CD4-positive, alpha-beta T cell treated with Interleukin-6 for 4 hours (primary cell): ENCODE measurements around the gene FOXN1.
A peak's percentile ranks its signal among the peaks of the same experiment; 100 is the strongest.

Experiments
- DNase-seq: peaks from one replicate; pipeline ENCODE4 v3.0.0-alpha.2; 2020; ENCODE audit warnings: mixed read lengths

The FOXN1 gene

DNA sequence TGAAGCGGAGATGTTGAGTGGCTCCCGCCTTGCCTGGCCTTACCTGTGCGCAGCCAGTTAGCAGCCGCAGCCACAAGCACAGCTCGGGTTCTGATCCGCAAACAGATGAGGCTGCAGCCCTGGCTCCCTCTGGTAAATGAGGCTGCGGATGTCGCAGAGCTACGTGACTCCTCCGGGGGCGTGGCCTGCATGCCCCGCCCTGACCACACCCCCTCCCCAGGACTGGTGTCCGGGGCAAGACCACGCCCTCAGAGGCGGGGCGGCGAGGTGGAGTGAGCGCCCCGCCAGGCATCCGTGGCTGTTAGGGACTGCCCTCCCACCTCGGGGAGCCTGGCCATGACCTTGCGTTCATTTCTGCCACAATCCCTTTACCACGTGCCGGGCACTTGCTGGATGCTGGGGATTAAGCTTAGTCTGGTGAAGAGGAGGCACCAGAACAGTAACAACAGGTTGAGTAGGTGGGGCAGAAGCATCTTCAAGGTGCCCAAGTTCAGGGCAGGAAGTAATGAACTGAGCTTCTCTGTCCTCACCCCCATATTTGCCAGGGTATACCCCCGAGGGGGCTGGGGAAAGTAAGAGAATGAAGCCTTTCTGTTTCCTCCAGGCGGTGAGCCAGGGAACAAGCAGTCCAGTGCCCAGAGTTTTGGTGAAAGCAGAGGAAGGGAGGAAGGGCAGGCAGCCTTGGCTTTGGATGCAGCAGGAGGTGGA lies 70.8 kb downstream of the FOXN1 start, which contains the start of gene ALDOC:
Gene ALDOC, minus strand, starts transcription at position 138 of the 708 bp plus-strand sequence. CDS start 1,363 bp downstream, outside the sequence.
- peak; percentile 100 for DNase-seq

DNA sequence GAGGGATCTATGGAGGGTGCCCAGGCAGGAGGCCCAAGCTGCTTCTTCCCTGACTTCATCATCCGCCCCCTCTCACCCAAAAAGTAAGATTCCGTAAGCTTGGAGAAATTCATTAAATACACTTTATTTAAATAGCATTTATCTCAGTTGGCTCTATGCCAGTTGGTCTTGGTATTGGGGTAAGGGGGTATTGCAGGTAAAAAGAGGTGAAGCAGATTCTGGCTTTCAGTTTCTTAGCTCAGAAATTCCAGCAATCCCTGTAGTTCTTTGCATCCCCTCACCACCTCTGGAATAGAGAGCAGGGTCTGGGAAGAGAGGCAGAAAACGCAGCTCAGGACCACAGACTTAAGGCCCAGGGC lies 71.3 kb downstream of the FOXN1 start:
- DNase-seq, result no peak

DNA sequence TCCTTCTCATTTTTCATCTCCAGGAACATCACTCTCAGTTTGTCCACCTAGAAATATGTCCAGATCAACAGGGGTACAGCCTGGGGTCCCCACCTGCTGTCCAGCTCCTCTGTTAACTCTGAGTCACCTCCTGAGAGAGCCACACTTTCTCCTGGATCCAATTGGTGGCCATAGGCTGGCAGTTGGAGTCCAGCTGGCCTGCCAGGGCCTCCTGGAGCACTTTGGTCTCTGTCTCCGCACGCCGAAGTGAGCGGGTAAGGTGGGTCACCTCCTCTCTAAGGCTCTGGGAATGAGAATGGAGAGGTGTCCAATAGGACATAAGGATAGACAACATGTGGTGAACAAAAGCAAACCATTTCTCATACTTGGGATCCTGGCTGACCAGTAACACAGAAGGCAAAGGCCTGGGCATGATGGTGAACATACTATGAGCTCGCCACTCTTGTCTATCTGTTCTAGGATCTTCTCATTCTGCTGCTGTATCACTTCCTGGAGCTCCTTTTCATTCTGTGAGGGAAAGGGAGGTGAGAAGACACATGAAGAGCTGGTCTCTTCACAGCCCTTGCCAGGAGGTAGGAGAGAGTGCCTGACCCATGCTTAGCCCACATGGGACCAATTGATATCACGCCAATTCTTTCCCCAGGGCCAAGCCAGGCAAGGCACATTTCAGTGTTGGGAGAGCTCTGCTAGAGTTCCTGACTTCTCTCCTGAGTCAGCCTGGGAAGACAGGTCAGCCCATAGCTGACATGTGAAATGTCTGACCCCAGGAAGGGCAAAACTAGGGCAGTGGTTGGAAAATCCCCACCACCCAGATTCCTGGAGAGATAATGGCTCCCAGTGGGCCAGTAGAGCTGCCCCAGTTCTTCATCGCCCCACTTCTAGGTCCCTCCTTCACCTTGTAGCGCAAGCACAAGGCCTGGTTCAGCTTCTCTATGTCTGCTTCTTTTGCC lies 72.4 kb downstream of the FOXN1 start:
- no peak for DNase-seq

DNA sequence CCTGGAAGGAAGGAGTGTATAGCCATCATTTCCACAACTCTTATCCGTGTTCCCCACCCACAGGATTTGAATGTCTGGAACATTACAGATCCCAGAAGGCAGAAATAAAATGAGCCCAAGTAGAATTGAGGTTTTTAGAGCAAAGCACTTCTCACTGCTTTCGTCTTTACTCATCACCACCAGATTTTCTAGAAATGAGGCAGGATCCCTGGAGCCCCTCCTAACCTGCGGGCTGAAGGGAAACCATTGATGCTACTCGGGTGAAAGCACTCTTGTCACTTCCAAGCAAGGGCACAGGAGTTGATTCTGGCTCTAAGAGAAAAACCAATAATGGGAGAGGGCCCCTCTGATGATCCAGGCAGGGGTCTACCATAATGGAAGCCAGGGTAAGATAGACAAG lies 73.4 kb downstream of the FOXN1 start:
- no peak for DNase-seq

DNA sequence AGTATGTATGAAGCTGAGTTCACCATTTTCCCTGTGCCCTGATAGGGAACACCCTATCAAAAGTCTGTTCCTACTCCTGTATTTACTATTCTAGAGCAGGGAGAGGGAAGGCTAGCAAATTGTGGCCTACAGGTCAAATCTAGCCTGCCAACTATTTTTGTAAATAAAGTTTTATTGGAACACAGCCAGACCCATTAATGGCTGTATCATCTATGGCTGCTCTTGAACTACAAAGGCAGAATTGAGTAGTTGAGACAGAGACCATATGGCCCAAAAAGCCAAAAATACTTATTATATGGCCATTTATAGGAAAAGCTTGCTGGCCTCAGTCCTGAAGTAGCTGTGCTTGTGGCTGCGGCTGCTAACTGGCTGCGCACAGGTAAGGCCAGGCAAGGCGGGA lies 74.8 kb downstream of the FOXN1 start:
- DNase-seq, result no peak

DNA sequence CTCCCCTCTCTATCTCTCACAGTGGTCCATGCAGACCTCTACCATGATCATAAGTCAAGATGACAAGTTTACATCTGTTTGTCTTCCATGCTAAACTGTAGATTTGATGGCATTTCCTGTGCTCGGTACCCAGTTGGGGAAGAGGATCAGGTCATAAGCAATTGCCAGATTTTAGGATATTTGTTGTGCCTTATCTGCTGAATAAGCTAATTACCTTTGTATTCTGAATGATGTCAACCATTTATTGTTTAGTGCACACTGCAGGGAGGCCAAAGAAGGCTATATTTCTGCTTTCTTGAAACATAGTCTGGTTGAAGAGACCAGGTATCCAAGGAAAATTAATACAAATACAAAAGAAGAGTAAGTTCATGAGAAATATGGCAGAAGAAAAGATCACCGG lies 76.4 kb downstream of the FOXN1 start:
- no peak for DNase-seq

DNA sequence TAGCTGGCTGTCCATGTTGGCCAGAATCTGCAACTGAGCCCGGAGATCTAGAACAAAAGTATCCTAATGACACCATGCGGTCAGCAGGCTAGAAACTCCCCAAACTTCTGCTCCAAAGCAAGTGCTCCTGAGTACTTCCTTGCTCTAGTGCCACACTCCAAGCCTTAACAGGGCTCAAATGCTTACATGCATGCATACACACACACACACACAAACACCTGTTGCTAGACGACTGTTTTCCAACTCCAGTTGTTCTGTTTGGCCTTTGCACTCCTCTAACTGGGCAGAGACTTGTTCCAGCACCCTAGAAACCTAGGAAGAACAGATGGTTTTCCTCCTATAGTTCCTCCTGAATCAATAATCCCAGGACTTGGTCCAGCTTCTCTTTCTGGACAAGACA lies 78.3 kb downstream of the FOXN1 start:
- no peak for DNase-seq

DNA sequence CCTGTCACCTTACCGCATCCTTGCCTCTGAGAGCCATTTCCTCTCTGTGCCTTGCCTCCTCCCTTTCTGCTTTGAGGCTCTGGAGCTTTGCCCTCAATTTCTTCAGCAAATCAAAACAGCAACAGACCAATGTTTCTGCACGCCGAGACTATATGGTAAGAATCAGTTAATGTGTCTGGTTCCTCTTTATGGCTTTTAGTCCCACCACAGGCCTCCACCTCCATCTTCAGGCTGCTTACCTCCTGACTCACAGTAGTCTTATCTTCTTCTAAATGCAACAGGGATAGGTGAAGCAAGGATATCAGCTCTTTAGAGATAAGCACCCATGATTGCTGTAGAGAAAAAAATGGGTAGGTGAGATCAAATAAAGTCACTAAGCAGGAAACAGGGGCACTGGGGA lies 79.7 kb downstream of the FOXN1 start:
- DNase-seq, result no peak
